Left ventricle myocardium inferior (tissue), 1 donor: ENCODE results near the gene SMIM36. TPM values are rescaled to one million over a fixed set of nuclear protein-coding genes. Genes with fewer than 3 reads are reported as not detected.

Experiments
- DNase-seq: peaks from one replicate; pipeline ENCODE4 v3.0.0-alpha.2; 2020
- H3K27ac ChIP-seq: fragments of 200-600 bp; replicated peaks from 2 replicates; pipeline ENCODE4 v1.8.0; 2021
- H3K27me3 ChIP-seq: fragments of 200-600 bp; 2 replicates; pipeline ENCODE4 v1.8.0; 2021; ENCODE audit warnings: low read depth
- H3K36me3 ChIP-seq: fragments of 200-600 bp; 2 replicates; pipeline ENCODE4 v1.8.0; 2021
- H3K4me1 ChIP-seq: fragments of 200-600 bp; 2 replicates; pipeline ENCODE4 v1.8.0; 2021
- H3K4me3 ChIP-seq: fragments of 200-600 bp; 2 replicates; pipeline ENCODE4 v1.8.0; 2021; ENCODE audit warnings: mild to moderate bottlenecking, moderate library complexity
- H3K9me3 ChIP-seq: fragments of 200-600 bp; replicated peaks from 2 replicates; pipeline ENCODE4 v1.8.0; 2021
- CTCF ChIP-seq: fragments of 200-600 bp; IDR thresholded peaks from 2 replicates; pipeline ENCODE4 v1.8.0; 2021; ENCODE audit warnings: antibody characterized with exemption, mild to moderate bottlenecking, borderline replicate concordance
- intact Hi-C: fragments of 100-400 bp; cut with micrococcal nuclease; formaldehyde crosslinking; loops from one replicate; pipeline ENCODE4 v1.11.0; 2022
- total RNA-seq: library from RNA; stranded (reverse); fragmentation: NEBNext Ultra II Directional; extraction: Animal tissue kit (Norgen Biotek cat#: 25700); gene quantifications from one replicate; pipeline ENCODE4 v1.2.1, GENCODE V29; 2021
- donor health status: DM: no; HTN: yes; CAD: no; lungs with severe emphysema.

Gene SMIM36
- total RNA-seq, 1 donor from 2014 or later = not detected

GRCh38 chr17:55417411-55418268 is 93.6 kb downstream of the SMIM36 start:
- Histone ChIP-seq H3K27me3 (no peaks in the 10 kb centered on the region), H3K4me3 (no peak overlapping the region), H3K4me1 (peaks cover 63% of the 10 kb centered on the region), H3K36me3 (peaks cover 13% of the 10 kb centered on the region), H3K9me3 (no peaks in the 10 kb centered on the region), H3K27ac (peak overlapping the region; percentile 89)
- intact Hi-C loops = loop anchor here (10.0 kb wide), 1 partner anchor 97 kb away; the partner anchor contains the start of gene SMIM36
- no peak for DNase-seq
- TF ChIP-seq CTCF = no peak

GRCh38 chr17:55416470-55417052 is 94.7 kb downstream of the SMIM36 start:
- Histone ChIP-seq H3K4me3 (peak overlapping the region; percentile 32), H3K9me3 (no peaks in the 10 kb centered on the region), H3K27me3 (no peaks in the 10 kb centered on the region), H3K4me1 (peaks cover 60% of the 10 kb centered on the region), H3K27ac (peak overlapping the region; percentile 89), H3K36me3 (peaks cover 17% of the 10 kb centered on the region)
- DNase-seq = no peak
- intact Hi-C loops = loop anchor here (10.0 kb wide), 1 partner anchor 98 kb away; the partner anchor contains the start of gene SMIM36
- TF ChIP-seq CTCF = no peak

- Histone ChIP-seq H3K36me3 (peaks cover 21% of the 10 kb centered on the region), H3K9me3 (no peaks in the 10 kb centered on the region), H3K27me3 (no peaks in the 10 kb centered on the region), H3K4me3 (peak overlapping the region; percentile 32), H3K4me1 (peaks cover 60% of the 10 kb centered on the region), H3K27ac (peak overlapping the region; percentile 89)
- intact Hi-C loops = loop anchor here (10.0 kb wide), 1 partner anchor 99 kb away; the partner anchor contains the start of gene SMIM36
- peak; percentile 46 for TF ChIP-seq CTCF
- DNase-seq = no peak
Observed at GRCh38 chr17:55416000-55416399, 95.3 kb downstream of the SMIM36 start.

- no peaks in the 10 kb centered on the region for H3K27me3 ChIP-seq
- no peak for DNase-seq
- H3K4me1 ChIP-seq = peaks cover 60% of the 10 kb centered on the region
- intact Hi-C loops = loop anchor here (10.0 kb wide), 1 partner anchor 100 kb away; the partner anchor contains the start of gene SMIM36
- no peak for TF ChIP-seq CTCF
- H3K4me3 ChIP-seq = no peak overlapping the region
- peak overlapping the region; percentile 89 for H3K27ac ChIP-seq
- peaks cover 31% of the 10 kb centered on the region for H3K36me3 ChIP-seq
- no peaks in the 10 kb centered on the region for H3K9me3 ChIP-seq
Observed at GRCh38 chr17:55414983-55415382, 96.3 kb downstream of the SMIM36 start.

- no peaks in the 10 kb centered on the region for H3K9me3 ChIP-seq
- no peak overlapping the region for H3K27ac ChIP-seq
- H3K4me3 ChIP-seq = no peak overlapping the region
- TF ChIP-seq CTCF = no peak
- peaks cover 58% of the 10 kb centered on the region for H3K4me1 ChIP-seq
- peaks cover 41% of the 10 kb centered on the region for H3K36me3 ChIP-seq
- no peaks in the 10 kb centered on the region for H3K27me3 ChIP-seq
- intact Hi-C loops = loop anchor here (10.0 kb wide), 1 partner anchor 101 kb away; the partner anchor contains the start of gene SMIM36
- no peak for DNase-seq
Observed at GRCh38 chr17:55413825-55414489, 97.3 kb downstream of the SMIM36 start.
